ENCODE data around the gene VMP1.
"Not testable (repeated sequence)": the region's sequence is repeated elsewhere in the genome, so short reads cannot be mapped to it uniquely, and the experiment has no call there.

Gene VMP1

GRCh38 chr17:59783221-59784047, 76.0 kb downstream of the VMP1 start:
- DNase-seq = no peak

GRCh38 chr17:59785091-59785799, 77.8 kb downstream of the VMP1 start:
- no peak for DNase-seq

- no peak for DNase-seq
These were observed 78.7 kb downstream of the VMP1 start for GRCh38 chr17:59786213-59786535.

GRCh38 chr17:59786536-59787319, 79.3 kb downstream of the VMP1 start:
- DNase-seq = peak; percentile 66

- not testable (repeated sequence) for DNase-seq
These were observed 82.4 kb downstream of the VMP1 start for GRCh38 chr17:59789849-59790248.

- not testable (repeated sequence) for DNase-seq
These were observed 83.0 kb downstream of the VMP1 start for GRCh38 chr17:59790418-59790817.

- DNase-seq = no peak
These were observed 83.5 kb downstream of the VMP1 start for GRCh38 chr17:59790910-59791309.

- no peak for DNase-seq
These were observed 84.4 kb downstream of the VMP1 start for GRCh38 chr17:59791603-59792457.

- not testable (repeated sequence) for DNase-seq
These were observed 85.0 kb downstream of the VMP1 start for GRCh38 chr17:59792458-59792823.

- DNase-seq = no peak
These were observed 85.8 kb downstream of the VMP1 start for GRCh38 chr17:59793205-59793604.

- DNase-seq = no peak
These were observed 88.7 kb downstream of the VMP1 start for GRCh38 chr17:59796138-59796537.

- no peak for DNase-seq
These were observed 89.3 kb downstream of the VMP1 start for GRCh38 chr17:59796785-59797205.

GRCh38 chr17:59798111-59798510, 90.7 kb downstream of the VMP1 start:
- no peak for DNase-seq

GRCh38 chr17:59800530-59800942, 93.1 kb downstream of the VMP1 start:
- no peak for DNase-seq

- DNase-seq = no peak
These were observed 94.7 kb downstream of the VMP1 start for GRCh38 chr17:59802160-59802559.

GRCh38 chr17:59804901-59805465, 97.5 kb downstream of the VMP1 start:
- peak; percentile 47 for DNase-seq

GRCh38 chr17:59806322-59806721, 98.9 kb downstream of the VMP1 start:
- not testable (repeated sequence) for DNase-seq

GRCh38 chr17:59807892-59808509, 100.5 kb downstream of the VMP1 start:
- no peak for DNase-seq

GRCh38 chr17:59810894-59811153, 103.4 kb downstream of the VMP1 start:
- DNase-seq = no peak

- no peak for DNase-seq
These were observed 103.8 kb downstream of the VMP1 start for GRCh38 chr17:59811209-59811608.

GRCh38 chr17:59812139-59812538, 104.7 kb downstream of the VMP1 start:
- no peak for DNase-seq

GRCh38 chr17:59814276-59814675, 106.8 kb downstream of the VMP1 start:
- no peak for DNase-seq
